ENCODE results near the gene PARVG.

Gene PARVG

GRCh38 chr22:44242946-44243724 lies 62.4 kb downstream of the PARVG start:
- no peak for DNase-seq (ENCODE audit: low spot score)

- no peak for DNase-seq (ENCODE audit: low spot score)
These were observed 63.0 kb downstream of the PARVG start for GRCh38 chr22:44243761-44244160.

GRCh38 chr22:44244265-44244822 lies 63.6 kb downstream of the PARVG start:
- DNase-seq (ENCODE audit: low spot score), result no peak

- no peak for DNase-seq (ENCODE audit: low spot score)
These were observed 64.7 kb downstream of the PARVG start for GRCh38 chr22:44245438-44245837.

- DNase-seq (ENCODE audit: low spot score), result no peak
These were observed 65.1 kb downstream of the PARVG start for GRCh38 chr22:44245867-44246266.

GRCh38 chr22:44246615-44247326 lies 66.0 kb downstream of the PARVG start:
- DNase-seq (ENCODE audit: low spot score), result no peak

GRCh38 chr22:44247346-44247745 lies 66.6 kb downstream of the PARVG start:
- no peak for DNase-seq (ENCODE audit: low spot score)

- no peak for DNase-seq (ENCODE audit: low spot score)
These were observed 67.5 kb downstream of the PARVG start for GRCh38 chr22:44247923-44248892.

GRCh38 chr22:44248926-44249325 lies 68.2 kb downstream of the PARVG start:
- DNase-seq (ENCODE audit: low spot score), result no peak

- no peak for DNase-seq (ENCODE audit: low spot score)
These were observed 68.8 kb downstream of the PARVG start for GRCh38 chr22:44249376-44250147.

GRCh38 chr22:44254811-44255210 lies 74.1 kb downstream of the PARVG start:
- no peak for DNase-seq (ENCODE audit: low spot score)

GRCh38 chr22:44256085-44256484 lies 75.4 kb downstream of the PARVG start:
- DNase-seq (ENCODE audit: low spot score), result no peak

- DNase-seq (ENCODE audit: low spot score), result no peak
These were observed 76.1 kb downstream of the PARVG start for GRCh38 chr22:44256556-44257485.
